PC-9 (cell line): Measurements from ENCODE around the gene FAM83G.

ENCODE experiments used
- EZH2 ChIP-seq: fragments of 200-600 bp; sonication (generic); IDR thresholded peaks from 2 replicates; pipeline ENCODE4 v1.8.0; 2017; ENCODE audit warnings: antibody characterized with exemption, low read depth
- TF ChIP-seq, protein P1 (sequence below): fragments of 200-600 bp; sonication (generic); conservative IDR thresholded peaks from 2 replicates; pipeline ENCODE4 v1.6.1; 2017; ENCODE audit warnings: mixed run types, antibody characterized with exemption, mild to moderate bottlenecking, moderate library complexity

DNA sequence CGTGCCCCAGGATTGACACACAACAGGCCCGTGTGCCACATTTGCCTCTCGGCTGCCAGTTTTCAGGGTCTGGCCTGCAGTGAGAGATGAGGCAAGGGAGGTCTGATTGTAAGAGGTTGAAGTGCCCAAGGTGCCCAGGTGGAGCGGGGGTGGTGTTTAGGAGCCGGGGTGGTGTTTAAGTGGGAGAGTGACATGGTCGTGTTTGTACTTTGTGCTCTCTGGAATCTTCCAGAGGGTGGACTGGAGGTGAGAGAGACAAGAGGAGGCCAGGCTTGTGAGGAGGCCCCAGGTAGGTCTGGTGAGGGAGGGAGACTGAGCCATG, 42.1 kb downstream of the FAM83G start:
- TF ChIP-seq, protein P1, sequence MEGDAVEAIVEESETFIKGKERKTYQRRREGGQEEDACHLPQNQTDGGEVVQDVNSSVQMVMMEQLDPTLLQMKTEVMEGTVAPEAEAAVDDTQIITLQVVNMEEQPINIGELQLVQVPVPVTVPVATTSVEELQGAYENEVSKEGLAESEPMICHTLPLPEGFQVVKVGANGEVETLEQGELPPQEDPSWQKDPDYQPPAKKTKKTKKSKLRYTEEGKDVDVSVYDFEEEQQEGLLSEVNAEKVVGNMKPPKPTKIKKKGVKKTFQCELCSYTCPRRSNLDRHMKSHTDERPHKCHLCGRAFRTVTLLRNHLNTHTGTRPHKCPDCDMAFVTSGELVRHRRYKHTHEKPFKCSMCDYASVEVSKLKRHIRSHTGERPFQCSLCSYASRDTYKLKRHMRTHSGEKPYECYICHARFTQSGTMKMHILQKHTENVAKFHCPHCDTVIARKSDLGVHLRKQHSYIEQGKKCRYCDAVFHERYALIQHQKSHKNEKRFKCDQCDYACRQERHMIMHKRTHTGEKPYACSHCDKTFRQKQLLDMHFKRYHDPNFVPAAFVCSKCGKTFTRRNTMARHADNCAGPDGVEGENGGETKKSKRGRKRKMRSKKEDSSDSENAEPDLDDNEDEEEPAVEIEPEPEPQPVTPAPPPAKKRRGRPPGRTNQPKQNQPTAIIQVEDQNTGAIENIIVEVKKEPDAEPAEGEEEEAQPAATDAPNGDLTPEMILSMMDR, result no peak
- TF ChIP-seq EZH2, result no peak
